K562 (cell line): ENCODE data around the gene GHR.

Source experiments
- ARID2 ChIP-seq: fragments of 450-650 bp; IDR thresholded peaks from 2 replicates; pipeline ENCODE4 v1.6.1; 2017; ENCODE audit warnings: antibody characterized with exemption, mild to moderate bottlenecking
- CTCF ChIP-seq, 3 experiments: IDR thresholded peaks in 2 of 3; conservative IDR thresholded peaks in 1 of 3; 2 replicates each; pipeline ENCODE4 v1.5.1; 2011 to 2012; ENCODE audit warnings: low read length in 3 of 3, mild to moderate bottlenecking in 3 of 3, control low read depth in 2 of 3, improper control_type of control experiment in 1 of 3, inconsistent platforms in 1 of 3, low read depth in 1 of 3, mixed read lengths in 1 of 3, moderate library complexity in 1 of 3; ENCODE audit not compliant: insufficient read depth in 2 of 3
- HCFC1 ChIP-seq: IDR thresholded peaks from 2 replicates; pipeline ENCODE4 v1.6.1; 2012; ENCODE audit warnings: low read depth, low read length, improper control_type of control experiment
- MAX ChIP-seq: sonication (generic); formaldehyde crosslinking; IDR thresholded peaks from 2 replicates; pipeline ENCODE4 v1.9.0; 2022; ENCODE audit warnings: mild to moderate bottlenecking, missing genetic modification reagents
- POLR2A ChIP-seq: fragments of 450-650 bp; conservative IDR thresholded peaks from 2 replicates; pipeline ENCODE4 v1.6.1; 2016
- RBM39 ChIP-seq: fragments of 200-400 bp; formaldehyde crosslinking; optimal IDR thresholded peaks from 2 replicates; pipeline ENCODE3; 2018; ENCODE audit warnings: low read depth, low read length
- SREBF2 ChIP-seq: sonication (generic); formaldehyde crosslinking; IDR thresholded peaks from 2 replicates; pipeline ENCODE4 v1.4.0; 2020; ENCODE audit warnings: mild to moderate bottlenecking, missing genetic modification reagents
- USF1 ChIP-seq: sonication (generic); formaldehyde crosslinking; IDR thresholded peaks from 2 replicates; pipeline ENCODE4 v1.9.0; 2022; ENCODE audit warnings: mild to moderate bottlenecking, missing genetic modification reagents
- ZBTB2 ChIP-seq: fragments of 450-650 bp; IDR thresholded peaks from 2 replicates; pipeline ENCODE4 v1.6.1; 2016; ENCODE audit warnings: antibody characterized with exemption
- ZFX ChIP-seq: sonication (generic); formaldehyde crosslinking; IDR thresholded peaks from 2 replicates; pipeline ENCODE4 v1.8.0; 2022; ENCODE audit warnings: mild to moderate bottlenecking, missing genetic modification reagents, moderate library complexity
- ZKSCAN8 ChIP-seq: fragments of 200-800 bp; sonication (Bioruptor generic); IDR thresholded peaks from 2 replicates; pipeline ENCODE4 v1.6.1; 2016; ENCODE audit warnings: missing genetic modification characterization, missing compliant biosample characterization
- ZNF584 ChIP-seq: fragments of 200-800 bp; sonication (Bioruptor generic); IDR thresholded peaks from 2 replicates; pipeline ENCODE4 v1.6.1; 2016; ENCODE audit warnings: low read depth, mild to moderate bottlenecking, missing genetic modification characterization, missing compliant biosample characterization
- ZNF586 ChIP-seq: fragments of 450-650 bp; formaldehyde crosslinking; conservative IDR thresholded peaks from 2 replicates; pipeline ENCODE4 v1.4.0; 2020; ENCODE audit warnings: mild to moderate bottlenecking, moderate library complexity

- TF ChIP-seq ARID2 (no peak), MAX (no peak), ZKSCAN8 (CRISPR knock-in tag) (no peak), ZNF584 (CRISPR knock-in tag) (no peak), USF1 (CRISPR knock-in tag) (no peak), HCFC1 (no peak), RBM39 (no peak), CTCF (IDR thresholded peaks at IDR 0.05 in 2 of 3, conservative IDR thresholded peaks at IDR 0.05 in 1 of 3; ENCODE audit: insufficient read depth in 2 of 3, low read depth in 1 of 3, low read length in 3 of 3) (no peak), ZNF586 (CRISPR knock-in tag) (no peak), SREBF2 (no peak), ZFX (CRISPR knock-in tag) (no peak), ZBTB2 (no peak), POLR2A (no peak)
These were observed 201.7 kb downstream of the GHR start for GRCh38 chr5:42624912-42625311.
